Activated CD8-positive, alpha-beta memory T cell treated with anti-CD3 and anti-CD28 coated beads for 24 hours (primary cell): ENCODE results near the gene TOR3A.
"Not testable (repeated sequence)": the region's sequence is repeated elsewhere in the genome, so short reads cannot be mapped to it uniquely, and the experiment has no call there.

ENCODE experiments used
- DNase-seq: peaks from one replicate; pipeline ENCODE4 v3.0.0-alpha.2; 2020

The TOR3A gene

GRCh38 chr1:179108644-179109043 is 26.8 kb downstream of the TOR3A start:
- DNase-seq, result no peak

- no peak for DNase-seq
Measured at GRCh38 chr1:179115181-179115580, 33.3 kb downstream of the TOR3A start.

- DNase-seq, result no peak
Measured at GRCh38 chr1:179119513-179119912, 37.6 kb downstream of the TOR3A start.

GRCh38 chr1:179120736-179121135 is 38.9 kb downstream of the TOR3A start:
- DNase-seq, result no peak

GRCh38 chr1:179121159-179121938 is 39.5 kb downstream of the TOR3A start:
- DNase-seq, result no peak

- DNase-seq, result no peak
Measured at GRCh38 chr1:179124873-179125272, 43.0 kb downstream of the TOR3A start.

- no peak for DNase-seq
Measured at GRCh38 chr1:179126338-179127060, 44.6 kb downstream of the TOR3A start.

- DNase-seq, result no peak
Measured at GRCh38 chr1:179127163-179127895, 45.5 kb downstream of the TOR3A start.

- DNase-seq, result no peak
Measured at GRCh38 chr1:179128520-179128919, 46.6 kb downstream of the TOR3A start.

- peak; percentile 75 for DNase-seq
Measured at GRCh38 chr1:179129702-179130473, 48.0 kb downstream of the TOR3A start.

- not testable (repeated sequence) for DNase-seq
Measured at GRCh38 chr1:179135168-179135567, 53.3 kb downstream of the TOR3A start.

- DNase-seq, result not testable (repeated sequence)
Measured at GRCh38 chr1:179135707-179136106, 53.8 kb downstream of the TOR3A start.

- DNase-seq, result no peak
Measured at GRCh38 chr1:179137617-179138255, 55.9 kb downstream of the TOR3A start.

GRCh38 chr1:179138755-179139154 is 56.9 kb downstream of the TOR3A start:
- DNase-seq, result not testable (repeated sequence)

GRCh38 chr1:179141592-179142251 is 59.9 kb downstream of the TOR3A start:
- DNase-seq, result no peak

GRCh38 chr1:179142889-179143299 is 61.0 kb downstream of the TOR3A start:
- no peak for DNase-seq

- DNase-seq, result no peak
Measured at GRCh38 chr1:179143322-179143721, 61.5 kb downstream of the TOR3A start.

GRCh38 chr1:179144626-179145025 is 62.8 kb downstream of the TOR3A start:
- DNase-seq, result no peak

- DNase-seq, result no peak
Measured at GRCh38 chr1:179145521-179145920, 63.7 kb downstream of the TOR3A start.
